GM18511 (cell line): ENCODE measurements around the gene KIF6.

ENCODE experiments used
- ATAC-seq: cut with Tn5 transposase; IDR thresholded peaks from one replicate; pipeline ENCODE4 v1.9.1; 2021; ENCODE audit warnings: mild to moderate bottlenecking, moderate library complexity; ENCODE audit not compliant: unreplicated experiment

Gene KIF6

DNA sequence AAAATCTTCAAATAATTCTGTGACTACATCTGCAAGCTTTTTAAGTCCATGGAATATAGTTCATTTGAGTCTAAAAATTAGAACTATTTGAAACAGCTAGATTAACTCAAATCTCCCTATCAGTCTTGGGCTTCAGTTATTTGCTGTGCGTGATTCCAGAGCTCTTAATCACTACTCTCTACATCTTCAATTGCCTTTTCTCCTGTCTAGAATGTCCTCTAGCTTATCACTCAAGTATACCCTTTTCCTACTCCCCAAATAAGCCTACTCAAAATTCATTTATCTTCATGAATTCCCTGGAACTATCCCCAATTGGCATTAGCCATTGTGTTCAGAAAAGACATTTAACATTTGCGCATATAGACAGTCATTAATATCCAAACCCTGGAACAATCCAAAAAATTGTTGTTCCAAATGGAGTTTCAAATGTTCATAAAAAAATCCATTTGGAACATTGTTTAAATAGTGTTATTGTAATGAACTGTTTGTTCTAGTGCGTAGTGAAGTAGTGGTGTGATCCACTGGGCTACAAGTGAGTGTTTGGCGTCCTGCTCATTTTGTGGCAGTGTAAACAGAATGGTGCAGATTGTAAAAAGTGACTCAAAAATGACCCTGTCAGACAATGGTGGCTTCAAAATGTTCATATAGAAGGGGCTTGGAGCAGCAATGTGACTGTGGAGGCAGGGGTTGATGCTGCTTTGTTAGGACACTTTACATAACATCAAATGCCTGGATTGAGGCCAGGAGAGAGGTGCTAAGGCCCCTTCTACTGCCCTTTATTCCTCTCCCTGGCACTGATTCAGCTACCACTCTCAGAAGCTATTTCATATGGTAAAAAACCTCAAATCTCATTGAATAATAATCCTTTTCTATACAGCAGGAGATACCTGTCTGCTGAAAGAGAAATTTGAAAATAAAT lies 122.3 kb downstream of the KIF6 start:
- no peak for ATAC-seq

- ATAC-seq = no peak
These were observed 125.2 kb downstream of the KIF6 start for GRCh38 chr6:39599973-39600372.

DNA sequence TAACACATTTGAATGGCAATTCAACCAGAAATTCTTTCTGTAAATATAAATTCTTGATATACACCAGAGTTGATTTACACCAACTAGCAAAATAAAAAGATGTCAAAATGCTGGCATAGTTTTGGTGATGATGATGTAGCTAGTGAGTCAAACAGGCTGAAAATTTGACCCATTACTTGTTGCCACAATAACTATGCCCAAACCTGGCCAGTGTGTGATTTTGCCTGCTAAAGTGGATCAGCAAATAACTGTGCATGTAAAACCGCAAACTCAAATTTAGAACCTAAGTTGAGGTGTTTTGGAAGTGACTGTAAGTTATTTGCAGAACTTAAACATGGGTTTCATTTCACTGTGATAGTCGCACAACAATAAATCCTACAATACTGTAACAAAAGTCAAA lies 125.9 kb downstream of the KIF6 start:
- no peak for ATAC-seq

- ATAC-seq = no peak
These were observed 130.9 kb downstream of the KIF6 start for GRCh38 chr6:39594285-39594684.

- ATAC-seq = no peak
These were observed 131.6 kb downstream of the KIF6 start for GRCh38 chr6:39593646-39594045.

DNA sequence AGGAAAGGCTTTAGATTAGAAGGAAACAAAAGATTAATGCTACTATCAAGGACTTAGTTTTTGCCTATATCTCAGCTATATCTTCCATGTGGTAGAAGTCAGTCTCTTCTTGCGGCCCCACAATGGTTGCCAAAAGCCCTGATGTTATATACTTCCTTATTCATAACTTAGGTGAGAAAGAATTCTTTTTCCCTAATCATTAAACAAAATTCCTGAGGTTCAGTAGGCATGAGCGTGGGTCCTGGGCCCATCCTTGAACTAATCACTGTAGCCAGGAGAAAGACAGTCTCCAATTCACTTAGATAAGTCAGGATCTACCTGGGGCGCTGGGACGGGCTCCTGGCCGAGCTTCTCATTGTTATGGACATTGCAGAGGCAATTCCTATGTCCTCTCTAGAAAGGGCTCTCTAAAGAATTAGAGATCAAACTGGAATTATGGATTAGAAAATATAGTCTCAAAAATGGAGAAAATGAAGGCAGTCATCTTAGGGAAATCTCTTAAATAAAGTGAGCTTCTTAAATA lies 134.3 kb downstream of the KIF6 start:
- no peak for ATAC-seq

DNA sequence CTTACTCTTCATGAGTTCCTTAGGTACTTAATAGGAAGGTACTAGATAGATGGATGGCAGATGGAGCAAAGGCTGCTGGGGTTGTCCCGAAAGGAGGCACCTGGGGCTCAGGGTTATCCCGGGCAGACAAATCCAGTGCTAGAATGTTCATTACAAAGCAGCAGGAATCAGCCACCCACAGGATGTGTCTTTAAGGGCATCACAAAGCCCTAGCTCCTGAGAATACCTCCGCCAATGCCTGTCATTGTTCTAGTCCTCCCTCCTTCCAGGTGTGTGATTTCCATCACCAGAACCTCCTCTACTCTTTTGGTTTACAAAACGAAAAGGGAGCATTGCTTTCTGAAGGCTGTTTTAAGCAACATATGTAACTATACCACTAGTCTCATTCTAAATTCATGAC lies 138.1 kb downstream of the KIF6 start:
- no peak for ATAC-seq

DNA sequence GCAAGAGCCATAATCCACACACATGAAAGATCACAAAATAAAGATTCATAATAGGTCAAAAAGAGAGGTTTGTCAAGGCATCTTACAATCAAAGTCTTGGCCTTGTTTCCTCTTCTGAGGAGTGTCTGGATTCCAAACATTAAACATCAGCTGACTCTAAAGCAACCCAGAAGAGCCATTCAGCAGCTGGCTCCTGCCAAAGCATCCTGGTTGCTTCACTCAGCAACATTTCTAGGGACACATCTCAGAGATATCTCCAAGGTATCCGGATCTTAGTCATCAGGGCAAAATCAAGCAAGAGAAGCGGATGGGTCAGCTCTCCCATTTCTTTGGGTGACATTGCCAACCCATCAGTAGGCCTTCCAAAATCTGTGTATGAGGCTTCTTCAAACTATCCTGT lies 139.6 kb downstream of the KIF6 start:
- ATAC-seq = no peak

DNA sequence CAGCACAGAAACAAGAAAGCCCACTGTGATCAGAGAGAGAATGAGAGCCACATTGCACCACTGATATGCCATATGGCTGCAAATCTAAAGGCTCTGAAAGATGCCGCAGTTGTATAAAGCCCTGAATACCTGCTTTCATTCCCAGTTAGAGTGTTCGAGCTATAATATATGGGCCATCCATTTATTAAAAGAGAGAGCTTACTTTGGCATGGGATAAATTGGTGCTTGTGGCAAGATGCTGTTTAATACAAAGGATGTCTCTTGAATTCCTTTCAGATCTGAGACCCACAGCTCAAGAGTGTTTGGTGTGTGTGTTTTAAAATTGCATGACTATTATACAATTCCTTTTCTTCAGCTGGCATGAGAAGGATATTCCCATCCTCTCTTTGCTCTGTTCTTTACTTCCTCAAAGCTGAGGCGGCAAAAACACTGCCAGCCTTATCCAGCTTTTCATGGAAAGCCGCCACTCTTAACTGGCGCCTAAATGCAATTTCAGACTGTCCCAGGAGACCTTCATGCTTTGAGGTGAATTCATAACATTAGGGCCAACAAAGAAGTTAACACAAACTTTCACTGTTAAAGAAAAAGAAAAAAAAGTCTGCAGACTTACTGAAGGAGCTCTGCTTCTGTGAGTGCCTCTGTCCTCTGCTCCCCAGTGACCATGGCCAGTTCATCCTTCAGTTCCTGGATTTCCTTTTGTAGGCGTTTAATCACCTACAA lies 147.6 kb downstream of the KIF6 start:
- ATAC-seq = no peak

- ATAC-seq = no peak
These were observed 148.5 kb downstream of the KIF6 start for GRCh38 chr6:39576556-39577303.

DNA sequence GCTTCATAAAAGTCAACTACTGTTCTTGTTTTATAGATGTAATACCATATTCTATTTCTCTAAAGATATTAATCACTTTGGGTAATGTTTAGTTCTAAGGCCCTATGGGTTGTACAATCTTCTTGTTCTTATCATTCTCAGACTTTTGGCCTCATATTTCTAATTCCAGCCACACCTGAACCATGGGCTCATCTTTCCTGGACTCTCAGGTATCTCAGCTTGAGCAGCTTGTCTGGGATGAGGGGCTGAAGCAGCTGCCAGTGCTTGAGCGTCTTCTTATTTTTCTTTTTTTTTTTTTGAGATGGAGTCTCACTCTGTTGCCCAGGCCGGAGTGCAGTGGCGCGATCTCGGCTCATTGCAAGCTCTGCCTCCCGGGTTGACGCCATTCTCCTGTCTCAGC lies 150.2 kb downstream of the KIF6 start:
- no peak for ATAC-seq

DNA sequence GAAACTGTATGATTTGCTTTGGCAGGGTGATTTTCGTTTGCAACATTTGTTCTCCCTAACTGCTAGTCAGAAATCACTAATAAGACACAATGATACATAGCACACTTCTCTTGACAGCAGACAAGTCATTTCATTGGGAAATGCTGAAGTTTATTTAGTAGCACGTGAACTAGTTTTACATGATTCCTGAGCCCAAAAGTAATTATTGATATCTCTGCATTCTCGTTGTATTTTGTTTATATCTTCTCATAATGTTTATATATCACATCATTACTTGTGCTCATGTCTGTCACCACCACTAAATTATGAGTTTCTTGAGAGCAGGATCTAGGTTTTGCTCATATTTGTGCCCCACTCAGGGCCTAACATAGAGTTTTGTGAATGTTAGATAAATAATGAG lies 151.7 kb downstream of the KIF6 start:
- no peak for ATAC-seq

GRCh38 chr6:39572661-39573340 lies 152.4 kb downstream of the KIF6 start:
- ATAC-seq = no peak

DNA sequence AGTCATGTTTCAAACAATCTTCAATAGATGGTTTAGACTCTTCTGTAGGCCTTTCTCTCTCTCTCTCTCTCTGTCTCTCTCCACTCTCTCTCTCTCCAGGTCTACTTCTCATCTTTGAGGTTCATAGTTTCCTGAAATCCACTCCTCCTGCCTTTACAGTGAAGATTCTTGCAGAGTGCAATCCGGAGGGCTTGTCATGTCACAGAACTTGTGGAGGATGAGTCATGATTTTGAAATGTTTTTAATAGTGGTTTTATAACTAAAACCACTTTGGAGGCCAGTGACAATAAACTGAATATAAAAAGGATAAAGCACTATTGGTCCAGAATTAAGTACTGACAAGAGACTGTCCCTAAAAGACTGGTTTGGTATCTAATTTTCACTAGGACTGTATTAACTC lies 156.3 kb downstream of the KIF6 start:
- ATAC-seq = no peak

DNA sequence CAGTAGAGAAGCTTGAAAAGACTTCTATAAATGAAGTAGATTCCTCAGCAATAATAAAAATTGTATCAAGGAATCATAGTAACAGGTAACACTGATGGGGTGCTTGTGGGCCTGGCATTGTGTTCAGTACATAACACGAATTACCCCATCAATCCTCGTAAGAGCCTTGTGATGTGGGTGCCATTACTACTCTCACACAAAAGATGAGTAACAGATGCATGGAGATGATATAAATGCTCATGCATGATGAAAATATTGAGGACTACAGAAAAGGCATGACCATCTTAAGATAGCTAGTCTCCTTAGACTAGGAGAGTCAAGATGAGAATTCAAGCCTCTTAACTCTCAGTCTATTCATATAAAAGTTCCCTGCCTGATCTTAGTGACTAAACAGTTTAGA lies 158.1 kb downstream of the KIF6 start:
- no peak for ATAC-seq

GRCh38 chr6:39566456-39566855 lies 158.8 kb downstream of the KIF6 start:
- ATAC-seq = no peak

DNA sequence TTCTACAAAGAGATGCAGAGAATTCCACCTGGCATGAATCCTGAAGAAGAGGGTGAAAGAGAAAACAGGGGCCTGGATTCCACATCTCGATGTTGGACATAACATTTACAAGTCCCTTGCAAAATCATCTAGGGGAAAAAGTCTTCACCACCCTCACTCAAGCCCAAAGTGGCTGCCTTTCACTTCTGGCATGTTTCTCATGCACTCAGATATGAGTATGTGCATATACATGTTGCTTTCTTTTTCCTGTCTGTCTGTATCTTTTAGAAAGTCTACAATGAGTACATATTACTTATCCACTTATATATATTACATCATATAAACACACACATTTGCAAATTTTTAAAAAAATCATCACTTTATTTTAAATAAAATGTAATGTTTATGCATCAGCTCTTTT lies 159.3 kb downstream of the KIF6 start:
- ATAC-seq = no peak

GRCh38 chr6:39563566-39564311 lies 161.5 kb downstream of the KIF6 start:
- no peak for ATAC-seq

DNA sequence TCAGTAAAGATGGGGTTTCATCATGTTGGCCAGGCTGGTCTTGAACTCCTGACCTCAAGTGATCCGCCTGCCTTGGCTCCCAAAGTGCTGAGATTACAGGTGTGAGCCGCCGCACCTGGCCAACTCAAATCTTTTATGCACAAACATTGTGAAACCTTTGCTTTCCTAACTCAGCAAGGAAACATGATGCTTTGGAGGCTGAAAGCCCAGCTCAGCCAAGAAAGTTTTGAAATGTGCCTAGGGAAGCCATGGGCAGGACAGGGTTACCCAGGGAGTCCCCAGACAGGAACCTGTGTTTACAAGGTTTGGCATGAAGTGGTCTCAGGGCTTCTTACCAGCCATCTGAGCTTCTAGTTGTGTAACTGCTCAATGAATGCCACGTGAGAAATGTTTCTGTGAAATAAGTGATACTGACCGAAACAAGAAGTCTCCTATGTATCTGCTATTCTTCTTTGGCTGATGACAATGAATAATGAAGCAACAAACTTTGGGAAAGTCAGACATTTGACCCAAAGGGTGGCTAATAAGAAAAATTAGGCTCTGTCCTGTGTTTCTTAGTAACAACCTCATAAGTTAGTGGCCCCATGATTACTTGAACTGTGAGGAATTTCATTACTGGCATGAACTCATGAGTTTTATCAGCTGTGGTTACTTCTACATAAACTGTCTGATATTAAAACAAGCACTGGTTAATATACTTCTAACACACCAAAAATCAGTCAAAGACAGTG lies 163.5 kb downstream of the KIF6 start:
- ATAC-seq = no peak
